OCI-LY1 (cell line): Measurements from ENCODE around the gene ARFIP2.

Source experiments
- H2AFZ ChIP-seq: fragments of 200-600 bp; sonication (generic), shearing (Covaris generic); 2 replicates; pipeline ENCODE4 v1.6.0; 2014; ENCODE audit warnings: antibody characterized with exemption, mild to moderate bottlenecking, low read length
- H3F3A ChIP-seq: fragments of 200-600 bp; sonication (generic), shearing (Covaris generic); 2 replicates; pipeline ENCODE4 v1.6.0; 2014; ENCODE audit warnings: mild to moderate bottlenecking, antibody characterized with exemption, low read length, moderate library complexity; ENCODE audit not compliant: insufficient read depth
- H3K27ac ChIP-seq: fragments of 200-600 bp; sonication (generic); 2 replicates; pipeline ENCODE4 v1.5.1; 2014; ENCODE audit warnings: low read length, mixed run types, mild to moderate bottlenecking, low read depth; ENCODE audit not compliant: poor library complexity, severe bottlenecking
- H3K27me3 ChIP-seq: fragments of 200-600 bp; sonication (generic); 2 replicates; pipeline ENCODE4 v1.6.0; 2014; ENCODE audit warnings: antibody characterized with exemption, mild to moderate bottlenecking, low read length, moderate library complexity; ENCODE audit not compliant: insufficient read depth
- H3K36me3 ChIP-seq: fragments of 200-600 bp; sonication (generic); 2 replicates; pipeline ENCODE4 v1.6.1; 2014; ENCODE audit warnings: mild to moderate bottlenecking, antibody characterized with exemption, low read length, moderate library complexity, mixed read lengths; ENCODE audit not compliant: insufficient read depth
- H3K4me1 ChIP-seq: fragments of 200-600 bp; sonication (generic); 2 replicates; pipeline ENCODE4 v1.5.1; 2014; ENCODE audit warnings: mild to moderate bottlenecking, low read length, moderate library complexity; ENCODE audit not compliant: insufficient read depth, severe bottlenecking
- H3K4me2 ChIP-seq: fragments of 200-600 bp; sonication (generic), shearing (Covaris generic); 2 replicates; pipeline ENCODE4 v1.6.1; 2014; ENCODE audit warnings: low read length
- H3K4me3 ChIP-seq: fragments of 200-600 bp; sonication (generic); 2 replicates; pipeline ENCODE4 v1.5.1; 2014; ENCODE audit warnings: low read length, low read depth, mild to moderate bottlenecking, mixed read lengths; ENCODE audit not compliant: poor library complexity, severe bottlenecking
- H3K79me2 ChIP-seq: fragments of 200-600 bp; shearing (Covaris generic); 2 replicates; pipeline ENCODE4 v1.6.1; 2016; ENCODE audit warnings: mixed run types, low read length, mixed read lengths; ENCODE audit not compliant: insufficient read depth
- H3K9ac ChIP-seq: fragments of 200-600 bp; sonication (generic), shearing (Covaris generic); 2 replicates; pipeline ENCODE4 v1.6.1; 2014; ENCODE audit warnings: mild to moderate bottlenecking, low read length, mixed read lengths
- H3K9me2 ChIP-seq: fragments of 200-600 bp; sonication (generic), shearing (Covaris generic); 2 replicates; pipeline ENCODE4 v1.6.1; 2014; ENCODE audit warnings: low read depth, mild to moderate bottlenecking, low read length, mixed read lengths
- H3K9me3 ChIP-seq: fragments of 200-600 bp; shearing (Covaris generic); 2 replicates; pipeline ENCODE4 v1.6.1; 2014; ENCODE audit warnings: low read length, mixed read lengths
- H4K20me1 ChIP-seq: fragments of 200-600 bp; sonication (generic), shearing (Covaris generic); 2 replicates; pipeline ENCODE4 v1.6.0; 2016; ENCODE audit warnings: mild to moderate bottlenecking, low read length; ENCODE audit not compliant: insufficient read depth
- CTCF ChIP-seq: fragments of 200-600 bp; sonication (generic), shearing (Covaris generic); IDR thresholded peaks from 2 replicates; pipeline ENCODE4 v1.5.1; 2017; ENCODE audit warnings: mild to moderate bottlenecking, antibody characterized with exemption, low read length, moderate library complexity, mixed read lengths
- EZH2 ChIP-seq: fragments of 200-600 bp; sonication (generic), shearing (Covaris generic); IDR thresholded peaks from 2 replicates; pipeline ENCODE4 v1.8.0; 2017; ENCODE audit warnings: borderline replicate concordance, mixed run types, mild to moderate bottlenecking, antibody characterized with exemption, low read length, moderate library complexity, mixed read lengths

ARFIP2 gene

GRCh38 chr11:6452219-6452618 is 28.9 kb downstream of the ARFIP2 start:
- H3K4me3 ChIP-seq: no peak overlapping the region
- no peaks in the 10 kb centered on the region for H3F3A ChIP-seq
- H2AFZ ChIP-seq: no peak overlapping the region
- no peaks in the 10 kb centered on the region for H3K9me2 ChIP-seq
- H3K36me3 ChIP-seq: no peaks in the 10 kb centered on the region
- no peaks in the 10 kb centered on the region for H3K4me1 ChIP-seq
- no peaks in the 10 kb centered on the region for H3K9me3 ChIP-seq
- TF ChIP-seq EZH2: no peak
- TF ChIP-seq CTCF: no peak
- H3K9ac ChIP-seq: no peak overlapping the region
- H3K79me2 ChIP-seq: no peaks in the 10 kb centered on the region
- H4K20me1 ChIP-seq: no peaks in the 10 kb centered on the region
- no peaks in the 10 kb centered on the region for H3K27me3 ChIP-seq
- H3K27ac ChIP-seq: no peak overlapping the region
- no peak overlapping the region for H3K4me2 ChIP-seq

- Histone ChIP-seq H3K9me3 (no peaks in the 10 kb centered on the region), H3K9me2 (no peaks in the 10 kb centered on the region), H3K4me2 (no peak overlapping the region), H3F3A (no peaks in the 10 kb centered on the region), H2AFZ (no peak overlapping the region), H3K4me3 (no peak overlapping the region), H3K36me3 (no peaks in the 10 kb centered on the region), H4K20me1 (no peaks in the 10 kb centered on the region), H3K79me2 (no peaks in the 10 kb centered on the region), H3K27me3 (no peaks in the 10 kb centered on the region), H3K27ac (no peak overlapping the region), H3K9ac (no peak overlapping the region), H3K4me1 (no peaks in the 10 kb centered on the region)
- TF ChIP-seq EZH2: no peak
- TF ChIP-seq CTCF: no peak
Observed at GRCh38 chr11:6448574-6448973, 32.6 kb downstream of the ARFIP2 start.

GRCh38 chr11:6443269-6444003 is 37.7 kb downstream of the ARFIP2 start:
- H2AFZ ChIP-seq: no peak overlapping the region
- H3K4me1 ChIP-seq: no peaks in the 10 kb centered on the region
- no peaks in the 10 kb centered on the region for H3F3A ChIP-seq
- no peak overlapping the region for H3K27ac ChIP-seq
- no peaks in the 10 kb centered on the region for H3K9me2 ChIP-seq
- H3K4me3 ChIP-seq: no peak overlapping the region
- no peaks in the 10 kb centered on the region for H3K79me2 ChIP-seq
- H4K20me1 ChIP-seq: no peaks in the 10 kb centered on the region
- H3K36me3 ChIP-seq: no peaks in the 10 kb centered on the region
- H3K9ac ChIP-seq: no peak overlapping the region
- no peaks in the 10 kb centered on the region for H3K27me3 ChIP-seq
- H3K9me3 ChIP-seq: no peaks in the 10 kb centered on the region
- H3K4me2 ChIP-seq: no peak overlapping the region
- TF ChIP-seq EZH2 (no peak), CTCF (peak; percentile 91)
